Measurements from ENCODE around the gene RNF31. TPM values are rescaled to one million over a fixed set of nuclear protein-coding genes. Genes with fewer than 3 reads are reported as not detected.

The RNF31 gene
- total and polyA plus RNA-seq, 2 of the 13 experiments (the other 11 are each of a cell fraction or from before 2014, with no cell fraction given): 48.2 to 86.8 TPM

DNA sequence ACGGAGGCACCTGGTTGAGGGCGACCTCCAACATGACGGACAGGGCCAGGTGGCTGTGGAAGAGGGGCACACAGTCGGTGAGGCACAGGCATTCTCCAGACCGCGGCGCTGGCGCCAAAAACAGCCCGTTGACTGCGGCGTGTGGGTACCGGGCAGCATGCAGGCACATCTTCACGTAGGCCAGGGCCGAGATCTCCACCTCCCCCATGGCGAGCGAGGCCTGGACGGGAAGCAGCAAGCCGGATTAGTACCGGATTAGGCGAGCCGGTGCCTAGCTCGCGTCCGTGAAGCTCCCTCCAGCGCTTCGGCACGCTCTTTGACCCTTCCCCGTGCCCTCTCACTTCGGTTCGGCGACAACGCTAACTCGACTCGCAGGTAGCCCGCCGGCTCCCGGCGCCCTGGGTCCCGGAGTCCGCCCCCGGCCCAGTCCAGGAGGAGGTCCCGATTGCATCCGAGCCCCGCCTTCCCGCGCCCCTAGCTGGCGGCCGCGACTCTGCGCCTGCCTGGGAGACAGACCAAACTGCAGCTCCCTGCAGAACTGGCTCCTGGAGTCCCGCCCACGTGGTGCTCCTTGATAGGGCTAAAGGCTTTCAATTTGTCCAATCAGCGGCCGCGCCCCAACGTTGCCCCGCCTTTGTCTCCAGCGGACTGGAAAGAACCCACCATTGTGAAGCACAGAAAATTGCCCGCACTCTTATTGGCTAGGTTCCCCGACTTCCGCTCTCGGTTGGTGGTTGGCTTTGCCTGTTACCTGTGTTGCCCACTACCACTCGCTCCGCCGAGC, 6.0 kb upstream of the RNF31 start, which contains the start of gene EMC9 (continued):
- TF ChIP-seq, protein P1, sequence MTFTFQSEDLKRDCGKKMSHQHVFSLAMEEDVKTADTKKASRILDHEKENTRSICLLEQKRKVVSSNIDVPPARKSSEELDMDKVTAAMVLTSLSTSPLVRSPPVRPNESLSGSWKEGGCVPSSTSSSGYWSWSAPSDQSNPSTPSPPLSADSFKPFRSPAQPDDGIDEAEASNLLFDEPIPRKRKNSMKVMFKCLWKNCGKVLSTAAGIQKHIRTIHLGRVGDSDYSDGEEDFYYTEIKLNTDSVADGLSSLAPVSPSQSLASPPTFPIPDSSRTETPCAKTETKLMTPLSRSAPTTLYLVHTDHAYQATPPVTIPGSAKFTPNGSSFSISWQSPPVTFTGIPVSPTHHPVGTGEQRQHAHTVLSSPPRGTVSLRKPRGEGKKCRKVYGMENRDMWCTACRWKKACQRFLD (CRISPR knock-in tag; IDR thresholded peaks at IDR 0.05; ENCODE audit: borderline replicate concordance): peak; percentile 99
- TF ChIP-seq PHB2 (IDR thresholded peaks at IDR 0.05; ENCODE audit: partially characterized antibody): no peak
- 0 out of 2 replicates have a peak, but pooled peaks have one; percentile 23 for TF ChIP-seq HNF4G (IDR thresholded peaks at IDR 0.05; ENCODE audit: borderline replicate concordance, low read depth, low read length)
- peak; percentile 91 for TF ChIP-seq HNF4G (CRISPR knock-in tag; IDR thresholded peaks at IDR 0.05; ENCODE audit: borderline replicate concordance, low read depth)
- no peak for TF ChIP-seq ZNF746 (CRISPR knock-in tag; IDR thresholded peaks at IDR 0.05)
- TF ChIP-seq RBM39 (IDR thresholded peaks at IDR 0.05; ENCODE audit: low read depth, low read length, poor library complexity, severe bottlenecking): peak; percentile 50
- TF ChIP-seq PREB (CRISPR knock-in tag; IDR thresholded peaks at IDR 0.05): no peak
- TF ChIP-seq GZF1 (CRISPR knock-in tag; IDR thresholded peaks at IDR 0.05): no peak
- TF ChIP-seq, protein P2, sequence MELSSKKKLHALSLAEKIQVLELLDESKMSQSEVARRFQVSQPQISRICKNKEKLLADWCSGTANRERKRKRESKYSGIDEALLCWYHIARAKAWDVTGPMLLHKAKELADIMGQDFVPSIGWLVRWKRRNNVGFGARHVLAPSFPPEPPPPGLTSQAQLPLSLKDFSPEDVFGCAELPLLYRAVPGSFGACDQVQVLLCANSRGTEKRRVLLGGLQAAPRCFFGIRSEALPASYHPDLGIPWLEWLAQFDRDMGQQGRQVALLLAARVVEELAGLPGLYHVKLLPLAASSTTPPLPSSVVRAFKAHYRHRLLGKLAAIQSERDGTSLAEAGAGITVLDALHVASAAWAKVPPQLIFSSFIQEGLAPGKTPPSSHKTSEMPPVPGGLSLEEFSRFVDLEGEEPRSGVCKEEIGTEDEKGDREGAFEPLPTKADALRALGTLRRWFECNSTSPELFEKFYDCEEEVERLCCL (CRISPR knock-in tag; IDR thresholded peaks at IDR 0.05; ENCODE audit: borderline replicate concordance): peak; percentile 96; the same call in 1 of the 2 replicates
- no peak for TF ChIP-seq ZMYM2 (CRISPR knock-in tag; IDR thresholded peaks at IDR 0.05)
- TF ChIP-seq FOXP1 (IDR thresholded peaks at IDR 0.05): no peak
- 0 out of 2 replicates have a peak, but pooled peaks have one; percentile 47 for TF ChIP-seq FOXP1 (CRISPR knock-in tag; IDR thresholded peaks at IDR 0.05)
- TF ChIP-seq HNF1A (IDR thresholded peaks at IDR 0.05; ENCODE audit: low read depth): peak; percentile 55; the same call in 1 of the 2 replicates
- peak; percentile 82 for TF ChIP-seq HNF1A (CRISPR knock-in tag; IDR thresholded peaks at IDR 0.05; ENCODE audit: borderline replicate concordance)
- no peak for TF ChIP-seq CENPX (CRISPR knock-in tag; IDR thresholded peaks at IDR 0.05)
- TF ChIP-seq NR2C2 (CRISPR knock-in tag; IDR thresholded peaks at IDR 0.05; ENCODE audit: borderline replicate concordance): peak; percentile 83
- TF ChIP-seq KLF13 (CRISPR knock-in tag; IDR thresholded peaks at IDR 0.05): peak; percentile 94
- TF ChIP-seq EEA1 (CRISPR knock-in tag; IDR thresholded peaks at IDR 0.05; ENCODE audit: borderline replicate concordance): peak; percentile 98
- TF ChIP-seq, protein P3, sequence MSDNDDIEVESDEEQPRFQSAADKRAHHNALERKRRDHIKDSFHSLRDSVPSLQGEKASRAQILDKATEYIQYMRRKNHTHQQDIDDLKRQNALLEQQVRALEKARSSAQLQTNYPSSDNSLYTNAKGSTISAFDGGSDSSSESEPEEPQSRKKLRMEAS (IDR thresholded peaks at IDR 0.05): no peak
- no peak for TF ChIP-seq SRSF4 (IDR thresholded peaks at IDR 0.05; ENCODE audit: low read depth, low read length, poor library complexity, severe bottlenecking)
- TF ChIP-seq ZNF567 (CRISPR knock-in tag; IDR thresholded peaks at IDR 0.05; ENCODE audit: borderline replicate concordance): no peak; the same call in 1 of the 2 replicates
- peak; percentile 80 for TF ChIP-seq ZNF292 (CRISPR knock-in tag; IDR thresholded peaks at IDR 0.05; ENCODE audit: borderline replicate concordance, low read depth)

Data from HepG2 (cell line).